Ovary (tissue), 9 donors: Measurements from ENCODE around the gene RNF114. TPM values are rescaled to one million over a fixed set of nuclear protein-coding genes. Genes with fewer than 3 reads are reported as not detected.

Source experiments
- DNase-seq, 5 donors: peaks; one replicate each; pipeline ENCODE4 v3.0.0-alpha.2; 2019 to 2020
- H3K27ac ChIP-seq, 2 donors: fragments of 200-600 bp; one replicate each; pipeline versions ENCODE4 v1.5.1 to v1.8.0; 2019 to 2022
- H3K27me3 ChIP-seq: fragments of 200-600 bp; one replicate; pipeline ENCODE4 v1.8.0; 2022
- H3K36me3 ChIP-seq: fragments of 200-600 bp; sonication (generic); one replicate; pipeline ENCODE4 v1.5.1; 2019
- H3K4me1 ChIP-seq: one replicate; pipeline ENCODE4 v1.8.1; 2013; ENCODE audit warnings: mild to moderate bottlenecking, moderate library complexity; ENCODE audit not compliant: insufficient read depth
- H3K4me3 ChIP-seq: fragments of 200-600 bp; sonication (generic); one replicate; pipeline ENCODE4 v1.5.1; 2017
- H3K9me3 ChIP-seq, 2 donors: fragments of 200-600 bp in 1 of 2; sonication (generic) in 1 of 2; one replicate each; pipeline versions ENCODE4 v1.5.1 to v1.8.1; 2013 to 2019; ENCODE audit warnings: mild to moderate bottlenecking in 1 of 2, moderate library complexity in 1 of 2
- EP300 ChIP-seq: sonication (generic); formaldehyde crosslinking; IDR thresholded peaks from one replicate; pipeline ENCODE4 v1.6.1; 2017; ENCODE audit warnings: antibody characterized with exemption
- POLR2A ChIP-seq: fragments of 450-650 bp; IDR thresholded peaks from one replicate; pipeline ENCODE4 v1.6.1; 2017; ENCODE audit warnings: antibody characterized with exemption, mild to moderate bottlenecking, moderate library complexity
- WGBS, 3 donors: extraction: QIAGEN DNeasy Blood & Tissue Kit in 1 of 3; methylation state at CpG; one replicate each; pipeline versions ENCODE4 v1.1.5 to v1.1.7; 2013 to 2017; 5-methylcytosine and 5-hydroxymethylcytosine counted together
- intact Hi-C, 4 donors: fragments of 100-400 bp; cut with DNase I; formaldehyde crosslinking; loops; one replicate each; pipeline versions ENCODE4 v1.11.0 to v1.15.1; 2022 to 2023
- polyA plus RNA-seq, 2 donors: library from polyadenylated mRNA; stranded (reverse); fragments of 200-250 nt in 1 of 2; fragments of 350-450 nt in 1 of 2; fragmentation: Illumina TruSeq in 1 of 2; extraction: RNeasy Lipid Tissue Mini Kit (QIAGEN cat#74804) in 1 of 2; gene quantifications; one replicate each; pipeline ENCODE4 v1.2.3, GENCODE V29; 2013 to 2014
- total RNA-seq, 7 donors: library from RNA; depleted of rRNA in 2 of 7; stranded (reverse); fragments of >200 nt in 2 of 7; fragmentation: NEBNext Ultra II Directional in 3 of 7; extraction: Animal tissue kit (Norgen Biotek cat#: 25700) in 3 of 7; gene quantifications; one replicate each; pipeline versions ENCODE4 v1.1.0 to v1.2.4, GENCODE V29; 2016 to 2023
- TF ChIP-seq, protein P1 (sequence below), 3 donors: fragments of 450-650 bp in 2 of 3; fragments of 200-600 bp in 1 of 3; IDR thresholded peaks; one replicate each; pipeline versions ENCODE4 v1.5.1 to v1.8.0; 2016 to 2022; ENCODE audit warnings: antibody characterized with exemption in 3 of 3, mild to moderate bottlenecking in 1 of 3
- donor health status: DM: no; HTN: no; CAD: no; lungs with moderate emphysema.
- donor health status: DM: no; HTN: no; CAD: no.
- donor health status: Bipolar disorder and iron deficiency.
- donor health status: DM: yes; HTN: yes; CAD: no.
- donor health status: DM: no; HTN: no; CAD: no.
- donor health status: DM: yes; HTN: yes; CAD: no.

Gene RNF114
- total and polyA plus RNA-seq, 9 donors, result 44.2 to 186 (median 65.2) TPM

GRCh38 chr20:49986049-49986448 lies 49.9 kb downstream of the RNF114 start:
- Histone ChIP-seq H3K27ac (no peak overlapping the region), H3K36me3 (no peaks in the 10 kb centered on the region), H3K9me3 (no peaks in the 10 kb centered on the region), H3K4me1 (peaks cover 21% of the 10 kb centered on the region), H3K4me3 (no peak overlapping the region), H3K27me3 (no peaks in the 10 kb centered on the region)
- intact Hi-C loops, result loop anchor here in 2 of 4 donors (10.0 kb wide), 3 partner anchors 169 to 599 kb away; partner anchors contain the start of gene PEDS1 (in 1 of the 2)
- DNase-seq, result no peak
- WGBS, 3 donors, result 84 to 97% (median 95%) methylated on average over 4 of the region's 4 CpGs
- TF ChIP-seq, protein P1, sequence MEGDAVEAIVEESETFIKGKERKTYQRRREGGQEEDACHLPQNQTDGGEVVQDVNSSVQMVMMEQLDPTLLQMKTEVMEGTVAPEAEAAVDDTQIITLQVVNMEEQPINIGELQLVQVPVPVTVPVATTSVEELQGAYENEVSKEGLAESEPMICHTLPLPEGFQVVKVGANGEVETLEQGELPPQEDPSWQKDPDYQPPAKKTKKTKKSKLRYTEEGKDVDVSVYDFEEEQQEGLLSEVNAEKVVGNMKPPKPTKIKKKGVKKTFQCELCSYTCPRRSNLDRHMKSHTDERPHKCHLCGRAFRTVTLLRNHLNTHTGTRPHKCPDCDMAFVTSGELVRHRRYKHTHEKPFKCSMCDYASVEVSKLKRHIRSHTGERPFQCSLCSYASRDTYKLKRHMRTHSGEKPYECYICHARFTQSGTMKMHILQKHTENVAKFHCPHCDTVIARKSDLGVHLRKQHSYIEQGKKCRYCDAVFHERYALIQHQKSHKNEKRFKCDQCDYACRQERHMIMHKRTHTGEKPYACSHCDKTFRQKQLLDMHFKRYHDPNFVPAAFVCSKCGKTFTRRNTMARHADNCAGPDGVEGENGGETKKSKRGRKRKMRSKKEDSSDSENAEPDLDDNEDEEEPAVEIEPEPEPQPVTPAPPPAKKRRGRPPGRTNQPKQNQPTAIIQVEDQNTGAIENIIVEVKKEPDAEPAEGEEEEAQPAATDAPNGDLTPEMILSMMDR (IDR thresholded peaks at IDR 0.05), result no peak
- no peak for TF ChIP-seq EP300
- no peak for TF ChIP-seq POLR2A

GRCh38 chr20:49987015-49987867 lies 51.0 kb downstream of the RNF114 start:
- Histone ChIP-seq H3K27me3 (no peaks in the 10 kb centered on the region), H3K9me3 (no peaks in the 10 kb centered on the region), H3K4me3 (no peak overlapping the region), H3K4me1 (peaks cover 21% of the 10 kb centered on the region), H3K27ac (no peak overlapping the region), H3K36me3 (no peaks in the 10 kb centered on the region)
- 91 to 92% (median 92%) methylated on average over 15 of the region's 15 CpGs for WGBS, 3 donors
- TF ChIP-seq POLR2A (no peak), EP300 (no peak)
- TF ChIP-seq, protein P1 (IDR thresholded peaks at IDR 0.05), result no peak
- no peak for DNase-seq
- intact Hi-C loops, result loop anchor here in 2 of 4 donors (10.0 kb wide), 3 partner anchors 168 to 598 kb away; partner anchors contain the start of gene PEDS1 (in 1 of the 2)

- no peak for DNase-seq
- H3K36me3 ChIP-seq, result no peaks in the 10 kb centered on the region
- TF ChIP-seq POLR2A (no peak), EP300 (no peak)
- TF ChIP-seq, protein P1 (IDR thresholded peaks at IDR 0.05), result no peak
- H3K9me3 ChIP-seq, result no peaks in the 10 kb centered on the region
- intact Hi-C loops, result loop anchor here in 2 of 4 donors (10.0 kb wide), 3 partner anchors 167 to 597 kb away; partner anchors contain the start of gene PEDS1 (in 1 of the 2)
- no peaks in the 10 kb centered on the region for H3K27me3 ChIP-seq
- no peak overlapping the region for H3K4me3 ChIP-seq
- H3K27ac ChIP-seq, result no peak overlapping the region
- peaks cover 20% of the 10 kb centered on the region for H3K4me1 ChIP-seq
- 81 to 82% (median 81%) methylated on average over 18 of the region's 18 CpGs for WGBS, 3 donors
Observed at GRCh38 chr20:49987868-49988690, 51.9 kb downstream of the RNF114 start.
